Common myeloid progenitor, CD34-positive (primary cell): ENCODE data around the gene XBP1.
A peak's percentile ranks its signal among the peaks of the same experiment; 100 is the strongest.
"Not testable (repeated sequence)": the region's sequence is repeated elsewhere in the genome, so short reads cannot be mapped to it uniquely, and the experiment has no call there.

Source experiments
- CTCF ChIA-PET: fragments of 350-600 bp; sonication (Branson Sonifier 250); formaldehyde crosslinking; loops from one replicate; lab custom pipeline; 2021; ENCODE audit warnings: antibody characterized with exemption; lab: Charles Lee
- POLR2A ChIA-PET: fragments of 350-600 bp; sonication (Branson Sonifier 250); formaldehyde crosslinking; loops from one replicate; lab custom pipeline; 2021; ENCODE audit warnings: antibody characterized with exemption; lab: Charles Lee
- DNase-seq, 3 donors: peaks; one replicate each; pipeline versions ENCODE4 v3.0.0 to v3.0.0-alpha.2; 2013
- H3K27ac ChIP-seq, 2 experiments: 1 replicate in 1 of 2; 2 replicates in 1 of 2; pipeline ENCODE4 v1.7.0; 2013; ENCODE audit warnings: inconsistent platforms in 2 of 2, low read length in 2 of 2, mild to moderate bottlenecking in 2 of 2, low read depth in 1 of 2, moderate library complexity in 1 of 2; ENCODE audit not compliant: severe bottlenecking in 2 of 2, insufficient read depth in 1 of 2, poor library complexity in 1 of 2
- H3K27me3 ChIP-seq, 5 experiments: replicated peaks in 2 of 5; 1 replicate in 3 of 5; 2 replicates in 2 of 5; pipeline versions ENCODE4 v1.6.1 to v1.7.0; 2013; ENCODE audit warnings: low read length in 4 of 5, mild to moderate bottlenecking in 2 of 5, moderate library complexity in 2 of 5, inconsistent platforms in 1 of 5; ENCODE audit not compliant: insufficient read depth in 5 of 5, control insufficient read depth in 4 of 5
- H3K36me3 ChIP-seq, 4 experiments: 1 replicate in 2 of 4; 2 replicates in 2 of 4; pipeline versions ENCODE4 v1.6.1 to v1.7.0; 2013; ENCODE audit warnings: low read length in 3 of 4, control low read depth in 1 of 4, mild to moderate bottlenecking in 1 of 4; ENCODE audit not compliant: control insufficient read depth in 4 of 4, insufficient read depth in 4 of 4
- H3K4me1 ChIP-seq, 4 experiments: 1 replicate in 3 of 4; 2 replicates in 1 of 4; pipeline versions ENCODE4 v1.6.1 to v1.7.1; 2013; ENCODE audit warnings: low read length in 3 of 4, mild to moderate bottlenecking in 3 of 4, control low read depth in 1 of 4, inconsistent platforms in 1 of 4, moderate library complexity in 1 of 4; ENCODE audit not compliant: control insufficient read depth in 4 of 4, insufficient read depth in 4 of 4; ENCODE audit errors: control extremely low read depth in 1 of 4
- H3K4me3 ChIP-seq, 7 experiments: 1 replicate in 4 of 7; 2 replicates in 3 of 7; pipeline versions ENCODE4 v1.5.1 to v1.7.0; 2013; ENCODE audit warnings: mild to moderate bottlenecking in 7 of 7, low read length in 6 of 7, moderate library complexity in 6 of 7, inconsistent platforms in 2 of 7, low read depth in 2 of 7, control low read depth in 1 of 7; ENCODE audit not compliant: insufficient read depth in 4 of 7, control insufficient read depth in 1 of 7; ENCODE audit errors: extremely low read depth in 1 of 7
- H3K9me3 ChIP-seq, 5 experiments: 1 replicate in 4 of 5; 2 replicates in 1 of 5; pipeline versions ENCODE4 v1.6.1 to v1.7.1; 2013; ENCODE audit warnings: low read length in 4 of 5, mild to moderate bottlenecking in 2 of 5, inconsistent platforms in 1 of 5, low read depth in 1 of 5, moderate library complexity in 1 of 5; ENCODE audit not compliant: control insufficient read depth in 4 of 5, insufficient read depth in 2 of 5; ENCODE audit errors: control extremely low read depth in 1 of 5
- WGBS: methylation state at CpG from one replicate; pipeline ENCODE4 v1.1.5; 2013; ENCODE audit not compliant: insufficient coverage; 5-methylcytosine and 5-hydroxymethylcytosine counted together

XBP1 gene

GRCh38 chr22:28829358-28830181 is 29.2 kb upstream of the XBP1 start:
- Histone ChIP-seq H3K4me1 (peaks cover 2 to 32% (median 17%) of the 10 kb centered on the region in 4 experiments), H3K4me3 (peak overlapping the region in 2 of 7 experiments; percentile 26 to 45), H3K36me3 (peaks cover 0 to 7% (median 1%) of the 10 kb centered on the region in 4 experiments), H3K27ac (no peak overlapping the region), H3K9me3 (no peaks in the 10 kb centered on the region), H3K27me3 (no peaks in the 10 kb centered on the region)
- DNase-seq: peak; percentile 82 to 92 (median 90)
- CTCF ChIA-PET: interaction anchor here (0.8 to 8.7 kb wide), 12 partner anchors 13 to 811 kb away, joined by 3 to 174 read pairs (median 5); partner anchors contain the start of gene XBP1
- WGBS: 50% methylated on average over 7 of the region's 12 CpGs
- POLR2A ChIA-PET: interaction anchor here (0.6 to 3.1 kb wide), 6 partner anchors 19 to 453 kb away, joined by 3 to 18 read pairs (median 6); partner anchors contain the start of gene XBP1

GRCh38 chr22:28826921-28827320 is 26.6 kb upstream of the XBP1 start:
- Histone ChIP-seq H3K27ac (no peak overlapping the region), H3K27me3 (no peaks in the 10 kb centered on the region), H3K4me1 (peaks cover 13 to 50% (median 35%) of the 10 kb centered on the region in 4 experiments), H3K9me3 (no peaks in the 10 kb centered on the region), H3K4me3 (no peak overlapping the region), H3K36me3 (no peaks in the 10 kb centered on the region)
- ChIA-PET POLR2A (interaction anchor here (0.6 kb wide), 1 partner anchor 136 kb away, joined by 5 read pairs; no protein-coding TSS in a partner anchor), CTCF (interaction anchor here (7.0 to 8.7 kb wide), 4 partner anchors 10 to 226 kb away, joined by 49 to 174 read pairs (median 100); partner anchors contain the start of gene XBP1)
- no peak for DNase-seq
- 88% methylated on average over 6 of the region's 7 CpGs for WGBS

DNA sequence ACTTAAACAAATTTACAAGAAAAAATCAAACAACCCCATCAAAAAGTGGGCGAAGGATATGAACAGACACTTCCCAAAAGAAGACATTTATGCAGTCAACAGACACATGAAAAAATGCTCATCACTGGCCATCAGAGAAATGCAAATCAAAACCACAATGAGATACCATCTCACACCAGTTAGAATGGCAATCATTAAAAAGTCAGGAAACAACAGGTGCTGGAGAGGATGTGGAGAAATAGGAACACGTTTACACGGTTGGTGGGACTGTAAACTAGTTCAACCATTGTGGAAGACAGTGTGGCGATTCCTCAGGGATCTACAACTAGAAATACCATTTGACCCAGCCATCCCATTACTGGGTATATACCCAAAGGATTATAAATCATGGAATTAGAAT is 26.1 kb upstream of the XBP1 start:
- H3K9me3 ChIP-seq, H3K36me3 ChIP-seq, H3K27me3 ChIP-seq, H3K27ac ChIP-seq, DNase-seq, H3K4me3 ChIP-seq: not testable (repeated sequence)
- WGBS: no CpG with 5 or more reads among the region's 4 CpGs
- H3K4me1 ChIP-seq: peaks cover 13 to 50% (median 39%) of the 10 kb centered on the region in 4 experiments
- ChIA-PET CTCF (interaction anchor here (7.0 to 8.7 kb wide), 2 partner anchors 10 to 25 kb away, joined by 91 to 174 read pairs; partner anchors contain the start of gene XBP1), POLR2A (interaction anchor here (0.6 kb wide), 1 partner anchor 136 kb away, joined by 5 read pairs; no protein-coding TSS in a partner anchor)

DNA sequence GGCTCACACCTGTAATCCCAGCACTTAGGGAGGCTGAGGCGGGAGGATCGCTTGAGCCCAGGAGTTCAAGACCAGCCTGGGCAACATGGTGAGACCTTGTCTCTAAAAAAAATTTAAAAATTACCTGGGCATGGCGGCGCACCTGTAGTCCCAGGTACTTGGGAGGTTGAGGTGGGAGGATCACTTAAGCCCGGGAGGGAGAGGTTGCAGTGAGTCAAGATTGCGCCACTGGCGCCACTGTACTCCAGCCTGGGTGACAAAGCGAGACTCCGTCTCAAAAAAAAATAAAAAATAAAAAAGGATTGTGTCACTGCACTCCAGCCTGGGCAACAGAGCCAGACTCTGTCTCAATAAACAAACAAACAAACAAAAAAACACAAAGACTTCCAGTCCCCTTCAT is 24.1 kb upstream of the XBP1 start:
- H3K4me3 ChIP-seq, H3K36me3 ChIP-seq, H3K9me3 ChIP-seq, H3K27me3 ChIP-seq, H3K27ac ChIP-seq, POLR2A ChIA-PET, DNase-seq: not testable (repeated sequence)
- CTCF ChIA-PET: interaction anchor here (0.6 to 8.7 kb wide), 3 partner anchors 9 to 41 kb away, joined by 3 to 174 read pairs (median 4); partner anchors contain the start of gene XBP1
- 99% methylated on average over 7 of the region's 9 CpGs for WGBS
- H3K4me1 ChIP-seq: peaks cover 13 to 49% (median 43%) of the 10 kb centered on the region in 4 experiments

- CTCF ChIA-PET: interaction anchor here (0.8 to 13.6 kb wide), 3 partner anchors 11 to 22 kb away, joined by 3 to 149 read pairs (median 7); partner anchors contain the start of gene XBP1
- Histone ChIP-seq H3K27me3 (no peaks in the 10 kb centered on the region), H3K9me3 (no peaks in the 10 kb centered on the region), H3K4me3 (peak overlapping the region in 2 of 7 experiments; percentile 22 to 46), H3K36me3 (no peaks in the 10 kb centered on the region), H3K4me1 (peaks cover 21 to 54% (median 53%) of the 10 kb centered on the region in 4 experiments), H3K27ac (peak overlapping the region in 1 of 2 experiments; percentile 55)
- POLR2A ChIA-PET: no interaction called here
- peak in 2 of 3 donors; percentile 67 to 74 for DNase-seq
- WGBS: 0% methylated on average over 1 of the region's 4 CpGs
These were observed 22.7 kb upstream of the XBP1 start for GRCh38 chr22:28822930-28823551.

DNA sequence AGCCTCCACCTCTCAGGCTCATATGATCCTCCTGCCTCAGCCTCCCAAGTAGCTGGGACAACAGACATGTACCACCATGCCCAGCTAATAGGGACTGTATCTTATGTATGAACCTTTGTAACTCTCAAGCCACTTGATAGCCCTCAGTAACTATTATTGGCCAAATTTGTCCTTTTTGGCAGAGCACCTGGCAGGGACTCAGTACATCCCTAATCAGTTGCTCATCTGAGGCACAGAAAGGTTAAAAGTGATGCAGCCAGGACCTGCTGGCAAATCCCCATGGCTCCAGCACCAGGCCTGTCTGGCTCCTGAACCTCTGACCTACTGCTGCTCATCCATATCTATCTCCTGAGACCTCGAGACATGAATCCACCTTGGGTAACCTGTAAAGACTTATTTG is 21.1 kb upstream of the XBP1 start:
- Histone ChIP-seq H3K4me1 (peaks cover 21 to 62% (median 58%) of the 10 kb centered on the region in 4 experiments), H3K27me3 (no peaks in the 10 kb centered on the region), H3K4me3 (no peak overlapping the region), H3K9me3 (no peaks in the 10 kb centered on the region), H3K27ac (no peak overlapping the region), H3K36me3 (no peaks in the 10 kb centered on the region)
- ChIA-PET POLR2A (no interaction called here), CTCF (interaction anchor here (1.6 to 13.6 kb wide), 3 partner anchors 8 to 20 kb away, joined by 7 to 149 read pairs (median 91); partner anchors contain the start of gene XBP1)
- no peak for DNase-seq
- 100% methylated on average over 1 of the region's 1 CpG for WGBS
